Activated CD8-positive, alpha-beta memory T cell treated with anti-CD3 and anti-CD28 coated beads, Interleukin-2, amount 50 U/mL, for 1 hour (primary cell): ENCODE data around the gene SCGB3A2.
"Not testable (repeated sequence)": the region's sequence is repeated elsewhere in the genome, so short reads cannot be mapped to it uniquely, and the experiment has no call there.

Source experiments
- DNase-seq: peaks from one replicate; pipeline ENCODE4 v3.0.0-alpha.2; 2020; ENCODE audit errors: extremely low read depth

The SCGB3A2 gene

DNA sequence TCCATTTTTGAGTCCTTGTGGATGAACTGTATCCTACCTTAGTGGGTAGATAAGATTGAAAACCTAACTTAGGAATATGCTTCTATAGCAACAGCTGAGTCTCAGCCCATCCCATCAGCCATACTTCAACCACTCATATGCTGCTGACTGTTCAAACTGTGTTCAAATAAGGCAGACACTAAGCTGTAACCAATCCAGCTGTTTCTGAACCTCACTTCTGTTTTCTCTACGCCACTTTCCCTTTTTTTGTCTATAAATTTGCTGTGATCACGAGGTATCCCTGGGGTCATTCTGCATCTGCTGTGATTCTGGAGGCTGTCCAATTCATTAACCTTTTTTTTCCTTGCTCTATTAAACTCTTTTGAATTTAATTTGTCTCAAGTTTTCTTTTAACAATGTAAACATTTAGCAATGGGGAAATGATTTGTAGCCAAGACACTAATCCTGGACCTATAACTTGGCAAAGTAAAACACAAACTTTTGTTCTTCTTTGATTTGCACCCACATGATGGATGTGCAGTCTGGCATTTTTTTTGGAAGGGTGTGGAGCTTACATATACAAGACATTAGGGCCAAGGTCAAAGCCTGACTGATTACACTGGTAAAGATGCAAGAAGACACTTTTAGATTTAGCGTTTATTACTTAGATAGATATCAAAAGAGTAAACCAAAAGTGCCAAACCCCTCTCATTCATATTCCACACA, 14.9 kb upstream of the SCGB3A2 start:
- DNase-seq, result no peak

DNA sequence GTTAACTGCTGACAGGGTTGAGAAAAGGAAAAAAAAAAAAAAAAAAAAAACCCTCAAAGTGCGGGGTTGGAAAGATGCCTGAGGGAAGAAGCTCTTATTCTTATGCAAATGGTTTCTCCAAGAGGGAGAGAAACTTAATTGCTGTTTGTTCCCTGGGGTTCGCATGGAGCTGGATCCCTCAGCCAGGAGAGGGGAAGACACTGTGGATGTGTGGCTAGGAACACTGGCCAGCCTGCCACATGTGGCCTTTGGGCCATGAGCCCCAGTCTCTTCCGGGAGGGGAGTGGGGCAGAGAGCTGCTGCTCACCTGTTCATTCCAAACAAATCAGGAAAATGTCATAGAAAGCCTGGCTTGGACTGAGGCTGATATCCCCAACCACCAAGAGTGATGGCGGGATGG, 9.4 kb upstream of the SCGB3A2 start:
- DNase-seq, result no peak

DNA sequence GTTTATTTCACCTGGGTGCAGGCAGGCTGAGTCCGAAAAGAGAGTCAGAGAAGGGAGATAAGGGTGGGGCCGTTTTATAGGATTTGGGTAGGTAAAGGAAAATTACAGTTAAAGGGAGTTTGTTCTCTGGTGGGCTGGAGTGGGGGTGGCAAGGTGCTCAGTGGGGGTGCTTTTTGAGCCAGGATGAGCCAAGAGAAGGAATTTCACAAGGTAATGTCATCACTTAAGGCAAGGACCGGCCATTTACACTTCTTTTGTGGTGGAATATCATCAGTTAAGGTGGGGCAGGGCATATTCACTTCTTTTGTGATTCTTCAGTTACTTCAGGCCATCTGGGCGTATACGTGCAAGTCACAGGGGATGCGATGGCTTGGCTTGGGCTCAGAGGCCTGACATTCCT, 8.6 kb upstream of the SCGB3A2 start:
- not testable (repeated sequence) for DNase-seq

DNA sequence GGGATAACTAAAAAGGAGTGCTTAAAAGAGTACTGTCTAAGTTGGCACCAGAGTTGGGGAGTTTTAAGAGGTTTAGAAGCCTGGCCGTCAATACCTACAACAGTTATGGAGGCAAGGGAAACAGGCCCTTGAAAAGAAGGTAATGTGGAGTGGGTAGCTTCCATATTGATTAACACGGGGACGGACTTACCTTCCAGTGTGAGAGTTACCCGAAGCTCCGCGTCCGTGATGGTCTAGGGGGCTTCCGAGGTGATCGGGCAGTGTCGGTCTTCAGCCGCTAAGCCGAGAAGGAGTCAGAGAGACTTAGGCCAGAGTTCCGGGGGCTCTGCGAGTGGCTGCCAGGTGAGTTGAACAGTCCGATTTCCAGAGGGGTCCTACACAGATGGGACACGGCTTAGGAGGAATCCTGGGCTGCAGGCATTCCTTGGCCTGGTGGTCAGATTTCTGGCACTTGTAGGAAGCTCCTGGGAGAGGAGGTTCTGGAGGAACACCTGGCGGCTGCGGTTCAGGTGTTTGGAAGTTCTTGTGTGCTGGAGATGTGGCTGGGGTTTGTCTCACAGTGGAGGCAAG, 6.4 kb upstream of the SCGB3A2 start:
- DNase-seq, result not testable (repeated sequence)

DNA sequence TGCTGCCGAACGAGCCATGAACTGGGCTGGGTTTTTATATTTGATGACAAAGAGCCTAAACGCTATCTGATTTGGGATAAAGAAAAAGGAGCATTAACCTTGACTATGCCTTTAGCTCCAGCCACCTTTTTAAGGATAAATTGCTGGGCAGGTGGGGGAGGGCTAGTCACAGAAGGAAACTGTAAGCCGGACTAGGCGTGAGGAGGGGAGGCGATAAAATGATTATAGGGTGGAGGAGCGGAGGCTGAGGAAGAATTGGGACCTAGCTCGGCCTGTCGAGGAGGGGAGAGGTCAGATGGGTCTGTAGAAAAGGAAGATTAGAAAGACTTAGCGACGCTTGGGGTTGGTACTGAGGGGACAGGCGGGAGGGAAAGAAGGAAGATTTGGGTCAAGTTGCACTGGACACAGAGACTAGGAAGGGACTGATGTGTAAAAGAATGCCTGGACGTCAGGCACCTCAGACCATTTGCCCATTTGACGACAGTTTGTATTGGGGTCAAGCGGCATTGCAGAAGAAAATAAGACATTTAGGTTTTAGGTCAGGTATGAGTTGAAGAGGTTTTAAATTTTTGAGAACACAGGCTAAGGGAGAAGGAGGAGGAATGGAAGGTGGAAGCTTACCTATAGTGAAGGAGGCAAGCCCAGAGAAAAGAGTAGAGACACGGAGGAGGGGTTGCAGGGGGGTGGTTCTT, 5.6 kb upstream of the SCGB3A2 start:
- DNase-seq, result not testable (repeated sequence)

DNA sequence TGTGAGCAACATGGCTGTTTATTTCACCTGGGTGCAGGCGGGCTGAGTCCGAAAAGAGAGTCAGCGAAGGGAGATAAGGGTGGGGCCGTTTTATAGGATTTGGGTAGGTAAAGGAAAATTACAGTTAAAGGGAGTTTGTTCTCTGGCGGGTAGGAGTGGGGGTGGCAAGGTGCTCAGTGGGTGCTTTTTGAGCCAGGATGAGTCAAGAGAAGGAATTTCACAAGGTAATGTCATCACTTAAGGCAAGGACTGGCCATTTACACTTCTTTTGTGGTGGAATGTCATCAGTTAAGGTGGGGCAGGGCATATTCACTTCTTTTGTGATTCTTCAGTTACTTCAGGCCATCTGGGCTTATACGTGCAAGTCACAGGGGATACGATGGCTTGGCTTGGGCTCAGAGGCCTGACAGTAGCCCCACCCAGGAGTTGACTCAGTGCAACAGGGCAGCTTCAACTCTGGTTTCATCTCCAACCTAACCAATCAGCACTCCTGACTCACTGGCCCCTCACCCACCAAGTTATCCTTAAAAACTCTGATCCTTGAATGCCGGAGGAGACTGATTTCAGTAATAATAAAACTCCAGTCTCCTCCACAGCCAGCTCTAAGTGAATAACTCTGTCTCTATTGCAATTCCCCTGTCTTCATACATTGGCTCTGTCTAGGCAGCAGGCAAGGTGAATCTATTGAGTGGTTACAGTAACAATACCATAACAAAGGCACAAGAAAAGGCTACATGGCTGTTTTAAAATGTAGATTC, 4.2 kb upstream of the SCGB3A2 start:
- not testable (repeated sequence) for DNase-seq

DNA sequence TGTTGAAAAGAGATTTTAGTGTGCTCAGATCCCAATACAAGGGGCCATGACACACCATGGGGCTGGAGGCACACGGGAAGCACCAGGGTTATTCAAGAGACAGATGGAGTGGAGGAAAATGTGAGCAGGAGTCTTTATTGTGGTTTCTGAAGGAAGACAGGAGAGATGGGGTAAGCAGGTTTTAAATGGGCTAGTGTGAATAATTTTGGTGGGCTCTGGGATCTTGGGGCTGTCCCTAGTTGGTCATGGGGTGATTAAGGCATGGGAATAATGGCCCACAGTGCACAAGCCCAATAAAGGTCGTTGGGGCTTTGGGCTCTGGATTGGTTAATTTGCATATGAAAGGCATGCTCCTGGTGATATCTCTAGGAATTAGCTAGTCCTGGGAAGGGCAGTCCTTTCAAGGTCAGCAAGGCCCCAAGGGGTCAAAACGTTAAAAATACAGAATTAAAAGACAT, 3.6 kb upstream of the SCGB3A2 start:
- DNase-seq, result no peak

DNA sequence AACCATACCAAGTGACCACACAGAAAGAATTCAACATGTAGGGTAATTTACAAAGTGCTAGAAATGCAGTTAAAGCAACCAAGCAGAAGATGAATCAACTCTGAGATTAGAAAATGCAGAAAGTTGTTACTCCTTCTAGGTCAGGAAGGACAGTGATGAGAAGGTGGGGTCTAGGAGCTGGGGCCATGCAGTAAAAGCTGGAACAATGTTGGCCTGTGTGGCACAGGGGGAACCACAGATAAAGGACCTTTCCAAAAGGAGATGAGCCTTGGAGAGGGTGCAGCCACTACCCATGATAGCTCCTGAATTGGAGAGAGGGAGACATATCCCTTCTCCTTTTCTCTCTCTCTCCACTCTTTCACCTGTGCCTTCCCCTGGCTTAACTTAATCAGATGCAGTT, 2.4 kb upstream of the SCGB3A2 start:
- DNase-seq, result no peak

DNA sequence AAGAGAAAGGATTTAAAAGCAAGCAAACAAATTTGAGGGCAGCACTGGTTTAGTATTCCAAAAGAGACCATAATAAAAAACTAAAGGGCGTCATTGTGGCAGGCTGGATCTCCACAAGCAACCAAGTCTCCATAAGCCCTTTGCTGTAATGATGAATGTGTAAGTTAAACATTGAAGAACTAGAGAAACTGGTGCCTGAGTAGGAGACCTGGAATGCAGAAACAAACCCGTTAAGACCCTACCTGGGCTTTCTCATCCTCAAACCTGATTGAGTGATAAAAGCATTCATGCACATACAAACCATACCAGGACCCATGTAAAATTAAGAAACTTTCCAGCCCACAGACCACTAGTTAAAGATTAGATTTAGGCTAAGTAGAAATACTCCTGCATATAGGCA, 1.9 kb upstream of the SCGB3A2 start:
- DNase-seq, result no peak

DNA sequence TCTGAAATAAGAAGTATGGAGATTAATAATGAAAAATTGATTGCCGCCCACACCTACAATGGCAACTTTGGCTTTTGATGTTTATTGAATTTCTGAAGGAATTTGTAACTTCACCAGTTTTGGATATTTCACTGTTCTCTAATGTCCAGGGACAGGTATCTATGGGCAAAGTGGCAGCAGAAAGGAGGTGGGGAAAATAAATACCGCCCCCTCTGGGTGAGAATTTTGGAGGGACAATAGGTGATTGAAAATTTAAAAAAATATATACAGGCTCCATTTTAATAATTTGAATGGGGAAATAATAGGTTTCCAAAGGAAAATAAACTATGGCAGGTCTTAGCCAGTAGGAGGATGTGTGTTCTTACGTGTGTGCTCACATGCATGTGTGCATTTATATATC, 1.3 kb downstream of the SCGB3A2 start:
- no peak for DNase-seq

DNA sequence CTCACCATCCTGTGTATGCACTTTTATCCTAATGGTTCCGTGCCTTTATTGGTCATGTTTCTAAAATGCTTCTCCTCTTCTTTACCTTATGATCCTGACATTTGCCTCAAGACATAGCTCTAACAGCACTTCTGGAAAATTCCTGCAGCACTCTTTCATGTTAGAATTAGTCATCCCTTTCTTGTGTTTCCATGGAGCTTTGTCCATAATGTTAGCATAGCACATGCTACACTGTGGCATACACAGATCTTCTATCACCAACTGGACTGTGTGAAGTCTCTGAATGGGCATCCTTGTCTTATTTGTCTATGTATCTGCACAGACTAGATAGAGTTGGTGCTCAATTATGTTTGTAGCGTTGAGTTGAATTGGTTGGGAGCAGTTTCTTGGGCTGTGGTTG, 2.0 kb downstream of the SCGB3A2 start:
- DNase-seq, result no peak

DNA sequence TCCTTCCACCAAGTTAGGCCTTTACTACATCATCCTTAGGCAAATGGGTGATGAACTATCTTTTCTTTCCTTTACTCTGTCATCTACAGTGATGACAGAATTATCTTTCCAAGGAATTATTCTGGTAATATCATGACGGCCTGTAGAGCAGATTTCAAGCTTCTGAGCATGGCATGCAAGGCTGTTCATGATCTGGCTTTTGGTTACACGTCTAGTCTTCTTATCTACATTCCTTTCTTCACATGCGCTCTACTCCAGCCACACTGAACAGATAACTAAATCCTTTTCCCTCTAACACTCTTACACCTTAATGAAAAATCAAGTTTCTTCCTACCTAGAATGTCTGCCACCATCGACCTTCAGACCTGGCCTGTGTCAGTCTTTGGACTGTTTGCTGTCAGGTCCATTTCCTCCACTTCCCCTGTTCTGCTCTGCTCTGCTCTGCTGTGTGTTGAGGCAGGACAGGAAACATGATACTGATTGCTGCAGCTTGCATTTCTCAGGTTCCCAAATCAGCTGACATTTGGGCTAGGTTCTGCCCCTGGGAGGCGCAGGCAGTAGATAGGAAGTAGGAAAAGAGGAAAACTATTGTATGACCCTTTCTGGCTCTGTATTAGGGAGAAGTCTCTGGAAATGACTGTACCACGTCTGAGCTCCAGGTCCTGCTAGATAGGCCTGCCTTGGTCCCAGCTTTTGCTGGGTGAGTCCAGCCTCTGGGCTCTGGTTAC, 4.2 kb downstream of the SCGB3A2 start:
- no peak for DNase-seq

DNA sequence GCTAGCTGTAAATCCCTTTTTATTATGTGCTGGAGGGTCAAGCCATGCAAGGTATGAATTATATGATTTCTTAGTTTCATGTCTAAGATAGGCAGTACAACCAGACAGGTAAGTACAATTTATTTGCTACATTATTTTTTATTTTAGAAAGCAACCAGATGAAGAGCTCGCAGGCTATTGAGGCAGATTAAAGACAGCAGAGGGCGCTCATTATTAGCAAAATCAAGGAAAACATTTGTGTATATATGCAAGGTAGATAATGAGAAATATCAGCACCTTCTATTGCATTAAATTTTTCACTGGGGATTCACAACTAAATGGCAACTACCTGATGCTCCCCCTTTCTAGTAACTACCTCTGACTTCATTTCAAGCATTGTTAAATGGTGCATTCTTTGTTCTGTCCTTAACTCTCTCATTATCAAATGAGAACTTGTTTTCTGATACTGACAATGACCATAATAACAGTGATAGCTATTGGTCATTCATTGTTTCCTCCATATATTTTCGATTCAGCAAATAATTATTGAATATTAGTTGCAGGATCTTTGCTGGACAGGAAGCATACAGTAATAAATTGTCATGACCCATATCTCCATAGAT, 8.6 kb downstream of the SCGB3A2 start:
- DNase-seq, result no peak

DNA sequence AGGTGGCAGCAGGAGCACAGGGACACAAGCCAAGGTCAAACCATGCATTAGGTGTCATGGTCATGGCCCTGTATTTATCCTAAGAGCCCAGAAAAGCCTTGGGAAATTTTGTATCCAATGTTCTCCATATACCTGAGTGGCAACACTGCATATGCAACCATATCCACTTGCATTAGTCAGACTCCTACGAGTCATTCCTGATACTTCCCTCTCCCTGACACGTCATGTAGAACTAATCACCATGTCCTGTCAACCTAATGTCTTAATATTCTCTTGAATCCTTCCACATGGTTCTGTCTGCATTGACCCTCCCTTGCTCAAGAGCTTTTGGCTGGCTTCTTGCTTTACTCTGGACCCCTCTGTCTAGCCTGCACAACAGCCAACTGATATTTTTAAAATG, 9.4 kb downstream of the SCGB3A2 start:
- DNase-seq, result no peak

DNA sequence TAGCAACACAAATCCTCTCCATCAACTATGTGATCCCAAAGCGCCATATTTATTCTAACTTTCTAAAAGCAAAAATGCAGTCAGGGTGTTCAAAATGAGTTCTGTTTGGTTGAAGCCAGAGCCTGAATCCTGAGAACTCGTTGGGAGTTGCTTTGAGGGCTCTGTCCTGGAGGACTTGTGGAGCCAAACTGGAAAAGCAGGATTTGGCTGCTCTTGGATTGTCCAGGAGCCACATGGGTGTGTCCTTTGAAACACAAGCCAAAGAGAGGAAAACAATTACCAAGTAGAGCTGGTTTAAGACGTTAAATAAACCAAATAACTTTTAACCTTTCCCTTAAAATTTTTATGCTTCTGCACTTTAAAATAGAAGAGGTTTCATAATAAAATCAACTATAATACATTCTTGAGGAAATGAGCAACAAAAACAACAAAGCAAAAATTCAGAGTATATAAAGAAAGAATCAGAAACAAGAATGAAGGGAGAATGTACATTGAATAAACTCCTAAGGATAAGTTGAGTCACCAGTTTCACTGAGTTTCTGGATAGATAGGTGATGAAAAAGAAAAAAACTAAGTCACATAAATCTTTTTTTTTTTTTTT, 14.3 kb downstream of the SCGB3A2 start:
- no peak for DNase-seq

DNA sequence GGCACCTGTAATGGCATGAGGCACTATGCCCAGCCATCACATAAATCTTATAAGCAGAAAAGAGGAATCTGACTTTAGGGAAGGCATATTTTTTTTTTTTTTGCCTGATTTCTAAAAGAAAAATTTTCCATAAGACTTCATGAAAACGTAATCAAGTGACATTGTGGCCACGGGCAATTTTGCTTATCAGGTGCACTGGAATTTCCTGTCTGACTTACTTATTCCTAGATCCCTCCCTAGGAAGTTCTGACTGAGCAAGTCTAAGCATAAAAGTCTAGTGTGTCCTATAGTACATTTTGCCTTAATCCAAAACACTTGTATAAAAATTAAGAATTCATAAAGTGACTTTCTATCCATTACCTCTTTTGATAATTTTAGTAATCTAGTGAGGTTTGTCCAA, 15.3 kb downstream of the SCGB3A2 start:
- DNase-seq, result no peak

DNA sequence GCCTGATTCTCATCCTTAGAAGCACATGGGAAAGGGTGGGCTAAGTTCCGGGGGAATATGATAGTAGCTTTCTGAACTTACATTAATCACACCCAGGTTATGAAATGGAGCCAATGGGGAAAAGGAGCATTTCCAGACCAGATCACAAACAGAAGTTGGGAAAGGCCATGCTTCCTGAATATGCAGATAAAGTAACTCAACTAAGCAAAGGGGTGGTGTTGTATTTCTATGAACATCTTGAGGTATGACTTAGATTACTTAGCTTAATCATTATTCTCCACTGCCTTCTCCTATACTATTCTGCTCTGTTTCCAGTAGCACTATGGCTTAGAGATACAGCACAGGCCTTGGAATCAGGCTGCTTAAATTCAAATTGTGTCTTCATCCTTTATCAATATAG, 17.4 kb downstream of the SCGB3A2 start:
- no peak for DNase-seq

DNA sequence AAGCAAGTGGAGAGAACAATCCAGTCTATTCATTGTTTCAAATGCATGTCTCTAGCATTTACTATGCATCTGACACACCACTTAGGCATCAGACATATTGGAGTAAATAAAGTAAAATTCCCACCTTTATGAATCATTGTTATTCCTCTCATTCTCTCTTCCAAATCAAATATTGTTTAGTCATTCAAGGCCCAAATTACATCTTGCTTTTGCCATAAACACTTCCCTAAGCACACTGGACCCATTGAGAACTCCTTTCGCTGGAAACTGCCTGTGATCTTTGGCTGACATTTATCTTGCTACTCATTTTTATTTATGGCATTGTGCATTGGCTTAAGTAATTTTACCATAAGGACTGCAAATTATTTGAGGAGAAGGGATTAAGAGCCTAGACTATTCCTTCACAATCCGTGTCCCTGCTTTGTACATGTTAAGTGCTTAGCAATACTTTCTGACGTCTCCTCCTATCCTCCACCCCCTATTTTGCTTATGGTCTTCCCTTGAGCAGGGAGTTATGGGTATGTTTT, 20.4 kb downstream of the SCGB3A2 start:
- no peak for DNase-seq

DNA sequence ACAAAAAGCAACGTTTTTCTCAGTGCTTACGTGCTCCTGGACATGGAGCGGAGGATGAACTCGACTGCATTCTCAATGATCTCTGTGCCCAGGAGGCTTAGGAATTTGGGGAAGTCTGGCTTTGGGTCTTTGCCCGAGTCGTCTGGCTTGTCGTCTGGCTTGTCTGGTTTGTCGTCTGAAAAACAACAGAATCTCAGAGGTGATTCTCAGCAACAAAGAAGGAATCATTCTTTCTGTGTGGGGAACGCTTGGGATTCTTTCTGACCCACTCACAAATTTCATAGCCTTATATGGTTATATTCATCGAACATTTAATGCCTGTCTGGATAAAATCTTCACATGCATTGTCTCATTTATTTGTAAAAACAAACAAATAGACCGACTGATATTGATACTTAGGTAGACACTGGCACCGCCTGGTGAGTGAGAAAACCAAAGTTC, 23.1 kb downstream of the SCGB3A2 start:
- no peak for DNase-seq

DNA sequence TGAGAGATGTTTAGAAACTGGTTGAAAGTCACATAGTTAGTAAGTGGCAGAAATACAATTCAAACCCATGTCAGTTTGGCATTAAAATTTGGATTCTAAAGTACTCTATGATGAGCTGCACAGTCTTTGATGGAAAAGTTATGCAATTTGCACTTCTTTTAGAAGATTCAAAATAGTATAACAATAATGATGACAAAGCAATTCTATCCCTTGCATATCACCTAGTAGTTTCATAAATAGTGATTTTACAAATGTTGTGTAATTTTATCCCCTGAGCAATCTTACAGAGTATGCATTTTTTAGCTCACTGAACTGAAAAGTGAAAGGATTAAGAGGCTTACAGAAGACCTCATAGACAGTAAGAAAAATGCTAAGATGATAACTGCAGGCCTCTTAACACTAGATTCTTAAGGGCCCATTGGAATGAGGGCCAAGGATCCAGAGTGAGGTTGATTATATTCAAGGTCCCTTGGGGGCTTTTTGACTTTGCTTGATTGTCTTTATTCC, 24.2 kb downstream of the SCGB3A2 start:
- no peak for DNase-seq
